GM18909 (cell line): ENCODE measurements around the gene VSIR.

Experiments
- ATAC-seq: cut with Tn5 transposase; IDR thresholded peaks from one replicate; pipeline ENCODE4 v1.9.1; 2021; ENCODE audit warnings: mild to moderate bottlenecking; ENCODE audit not compliant: unreplicated experiment, poor library complexity

The VSIR gene

GRCh38 chr10:71766717-71767419 lies 6.5 kb downstream of the VSIR start:
- no peak for ATAC-seq

GRCh38 chr10:71765906-71766716 lies 7.2 kb downstream of the VSIR start:
- no peak for ATAC-seq

DNA sequence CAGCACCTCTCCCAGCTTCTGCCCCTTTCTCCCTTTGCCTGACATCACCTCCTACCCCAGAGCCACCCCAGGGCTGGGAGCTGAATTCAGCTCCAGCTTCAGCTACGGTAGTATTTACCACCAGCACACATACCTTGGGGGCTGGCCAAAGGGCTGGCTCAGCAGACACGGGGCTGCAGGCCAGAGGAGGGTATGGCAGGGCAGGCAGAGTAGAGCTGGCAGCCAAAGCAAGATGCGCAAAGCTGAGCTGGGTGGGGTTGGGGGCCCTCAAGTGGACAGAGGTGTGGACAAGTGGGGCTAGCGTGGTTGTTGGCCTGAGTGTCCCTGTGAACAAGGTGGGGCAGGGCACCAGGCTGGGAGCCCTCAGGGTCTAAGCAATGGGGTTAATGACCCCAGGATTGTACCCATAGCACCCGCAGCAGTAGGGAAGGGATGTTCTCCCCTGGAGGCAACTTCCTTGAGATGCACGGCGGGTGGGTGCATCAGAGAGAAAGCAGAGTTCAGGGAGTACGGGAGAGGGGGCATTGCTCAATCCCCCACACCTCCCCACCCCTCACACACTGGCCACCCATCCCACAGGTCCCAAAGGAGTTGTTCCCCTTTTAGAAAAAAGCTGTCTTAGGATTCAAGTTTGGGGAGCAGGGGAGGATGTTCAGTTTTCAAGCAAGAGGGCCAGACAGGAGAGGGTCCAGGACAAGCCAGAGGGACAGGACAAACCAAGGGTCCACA lies 8.0 kb downstream of the VSIR start:
- no peak for ATAC-seq

DNA sequence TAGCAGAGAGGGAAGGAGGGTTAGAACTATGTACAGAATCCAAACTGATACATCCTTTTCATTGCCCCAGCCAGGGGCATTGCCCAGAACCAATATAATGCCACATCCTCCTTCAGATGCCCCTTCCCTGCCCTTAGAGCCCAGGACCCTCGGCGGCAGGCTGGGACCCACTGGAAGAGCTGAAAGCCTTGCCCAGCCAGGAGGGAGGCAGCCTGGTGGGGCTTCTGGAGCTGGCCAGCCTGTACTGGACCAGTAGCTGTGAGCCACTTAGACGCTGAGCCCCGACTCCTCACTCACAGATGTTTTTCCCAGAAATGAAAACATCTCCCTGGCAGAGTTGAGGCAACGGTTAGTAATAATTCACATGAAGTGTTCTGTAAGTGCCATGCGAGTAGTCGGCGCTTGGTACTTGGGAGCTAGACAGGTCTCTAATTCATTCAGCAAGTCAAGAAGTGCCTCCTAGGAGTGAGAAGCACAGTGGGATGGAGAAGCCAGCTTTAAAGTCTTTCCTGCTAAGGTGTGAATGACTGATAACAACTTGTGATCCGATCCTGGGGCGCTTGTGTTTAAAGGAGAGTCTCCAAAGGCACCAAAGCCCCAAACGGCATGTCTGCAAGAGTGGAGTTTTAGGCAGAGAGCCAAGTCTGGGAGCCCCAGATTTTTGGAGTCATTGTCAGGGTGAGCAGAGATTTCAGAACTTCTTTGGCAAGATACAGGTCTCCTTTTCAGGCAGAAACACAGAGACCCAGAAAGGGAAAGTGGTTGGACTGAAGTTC lies 9.8 kb downstream of the VSIR start:
- no peak for ATAC-seq

DNA sequence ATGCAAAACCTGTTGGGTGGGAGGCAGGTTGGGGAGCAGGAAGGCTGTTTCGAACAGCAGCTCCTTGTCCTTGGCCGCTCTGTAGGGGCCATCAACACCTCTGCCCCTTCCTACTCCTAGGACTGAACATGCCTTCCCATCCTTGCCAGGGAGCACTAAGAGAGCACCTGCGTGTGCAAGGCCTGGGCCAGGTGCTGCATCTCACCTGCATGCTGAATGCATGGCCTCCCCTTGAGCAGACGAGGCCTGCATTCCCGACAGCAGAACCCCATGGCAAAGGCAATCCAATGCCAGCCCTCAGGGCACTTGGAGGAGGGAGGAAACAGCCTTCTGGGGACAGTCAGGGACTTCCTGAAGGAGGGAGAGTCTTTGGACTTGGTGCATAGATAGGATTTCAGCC lies 11.0 kb downstream of the VSIR start:
- ATAC-seq, result no peak

DNA sequence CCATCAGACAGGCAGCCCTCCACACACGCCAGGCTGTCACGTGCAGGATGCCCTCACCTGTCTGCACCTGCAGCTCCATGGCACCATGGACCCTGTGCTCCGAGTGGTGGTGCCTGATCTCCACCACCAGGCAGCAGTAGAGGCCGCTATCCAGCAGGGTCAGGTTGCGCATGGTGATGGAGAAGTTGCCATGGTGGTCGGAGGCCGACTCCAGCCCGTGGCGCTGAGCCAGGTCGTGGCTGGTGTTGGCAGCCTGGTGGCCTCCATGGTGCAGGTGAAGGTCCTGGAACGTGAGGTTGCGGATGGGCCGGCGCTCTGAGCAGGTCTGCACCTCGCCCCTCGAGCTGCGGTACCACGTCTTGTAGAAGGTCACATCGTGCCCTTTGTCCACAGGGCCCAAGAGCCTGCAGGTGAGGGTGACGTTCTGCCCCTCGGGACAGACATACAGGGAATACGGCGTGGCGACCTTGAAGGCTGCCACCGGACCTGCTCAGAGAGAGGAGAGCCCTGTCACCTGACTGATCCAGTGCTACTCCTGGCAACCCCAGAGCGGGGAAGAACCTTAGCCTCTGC lies 11.7 kb downstream of the VSIR start:
- ATAC-seq, result no peak

DNA sequence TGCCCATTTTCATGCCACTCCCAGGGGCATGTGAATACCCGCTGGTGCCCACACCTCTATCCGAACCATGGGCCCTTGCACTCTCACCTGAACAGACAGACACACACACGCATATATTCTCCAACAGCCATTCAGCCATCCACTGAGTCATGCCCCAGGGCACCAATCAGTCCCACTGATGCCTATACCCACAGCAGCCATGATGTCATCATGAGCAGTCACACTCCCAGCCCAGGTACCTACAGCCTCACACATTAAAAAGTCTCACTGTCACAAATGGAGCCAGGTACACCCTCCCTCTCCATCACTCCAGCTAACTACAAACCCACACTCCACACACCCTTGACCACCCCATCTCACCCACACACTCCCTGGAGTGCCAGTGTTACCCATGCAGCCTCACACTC lies 12.2 kb downstream of the VSIR start:
- ATAC-seq, result no peak

DNA sequence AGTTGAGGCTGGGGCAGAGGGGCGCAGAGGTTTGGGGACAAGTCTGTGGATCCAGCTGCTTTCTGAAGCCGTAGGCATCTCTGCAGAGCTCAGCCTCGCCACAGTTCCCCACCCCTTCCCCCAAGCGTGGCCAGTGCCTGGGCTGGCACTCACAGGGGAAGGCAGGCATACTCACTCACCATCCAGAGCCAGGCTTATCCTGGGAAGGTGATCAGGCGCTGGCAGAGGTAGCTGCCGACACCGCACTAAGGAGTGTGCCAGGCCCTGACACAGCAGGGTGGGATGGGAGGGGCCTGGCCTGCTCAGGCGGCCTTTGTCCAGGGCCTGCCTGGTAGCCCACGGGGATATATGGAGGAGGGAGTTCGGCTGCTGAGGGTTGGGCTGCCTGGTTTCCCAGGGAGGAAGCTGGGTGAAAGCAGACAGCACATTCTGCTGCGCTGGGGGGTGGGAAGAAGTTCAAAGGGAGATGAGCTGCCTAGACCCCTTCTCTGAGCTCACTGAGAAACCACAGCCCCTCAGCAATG lies 15.9 kb downstream of the VSIR start:
- no peak for ATAC-seq

- ATAC-seq, result no peak
These were observed 16.8 kb downstream of the VSIR start for GRCh38 chr10:71756311-71757191.

DNA sequence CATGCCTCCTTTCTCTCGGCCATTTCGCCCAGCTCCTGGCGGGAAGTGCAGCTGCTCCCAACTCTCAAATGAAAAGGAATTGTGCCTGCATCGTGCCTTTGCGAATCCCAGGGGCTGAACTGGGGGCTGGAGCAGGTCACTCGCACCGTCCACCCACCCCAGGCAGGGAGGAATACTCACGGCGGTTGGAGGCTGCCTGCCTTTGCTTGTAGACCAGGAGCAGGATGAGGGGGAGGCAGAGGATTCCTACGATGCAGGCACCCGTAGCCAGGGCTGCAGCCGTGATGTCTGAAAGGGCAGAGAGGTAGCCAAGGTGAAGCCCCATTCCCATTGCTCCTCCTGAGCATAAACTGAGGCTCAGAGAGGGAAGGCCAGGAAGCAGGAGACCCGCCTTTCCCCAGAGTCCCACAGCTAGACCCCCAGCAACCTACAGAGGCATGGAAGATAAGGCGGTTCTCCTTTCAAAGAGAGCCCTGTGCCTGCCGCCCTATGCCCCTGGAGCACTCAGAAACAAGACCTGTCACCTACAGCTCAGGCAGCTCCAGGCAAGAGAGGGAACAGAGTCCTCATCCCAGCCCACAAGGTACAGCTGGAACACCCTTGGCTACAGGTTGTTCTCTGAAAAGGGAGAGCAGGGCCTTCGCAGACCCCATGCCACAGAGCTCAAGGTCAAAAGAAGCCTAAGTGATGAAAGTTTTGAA lies 18.0 kb downstream of the VSIR start:
- ATAC-seq, result no peak

GRCh38 chr10:71754562-71754961 lies 18.8 kb downstream of the VSIR start:
- no peak for ATAC-seq

DNA sequence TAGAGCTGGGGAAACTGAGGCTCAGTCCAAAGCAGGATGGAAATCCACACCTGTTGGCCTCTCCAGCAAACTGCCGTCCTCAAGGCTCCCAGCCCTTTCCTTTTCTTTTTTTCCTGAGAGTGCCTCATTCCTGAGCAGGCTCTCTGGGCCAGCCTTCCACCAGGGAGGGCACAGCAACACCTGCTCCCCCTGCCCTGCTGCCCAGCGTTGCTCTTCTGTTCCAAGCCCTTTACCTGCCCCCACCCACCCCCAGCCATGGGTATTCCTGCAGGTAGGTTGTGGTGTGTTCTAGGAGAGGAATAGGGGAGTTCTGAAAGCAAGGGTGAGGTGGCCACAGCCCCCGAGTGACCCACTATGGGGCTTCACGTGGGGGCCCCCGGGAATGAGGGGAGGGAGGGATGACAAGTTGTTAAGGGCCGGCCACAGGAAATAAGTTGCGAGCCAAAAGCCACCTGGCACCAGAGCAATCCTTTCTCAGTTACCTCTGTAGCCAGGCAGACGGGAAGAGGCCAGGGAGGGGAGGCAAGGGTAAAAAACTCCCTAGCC lies 19.3 kb downstream of the VSIR start:
- no peak for ATAC-seq

DNA sequence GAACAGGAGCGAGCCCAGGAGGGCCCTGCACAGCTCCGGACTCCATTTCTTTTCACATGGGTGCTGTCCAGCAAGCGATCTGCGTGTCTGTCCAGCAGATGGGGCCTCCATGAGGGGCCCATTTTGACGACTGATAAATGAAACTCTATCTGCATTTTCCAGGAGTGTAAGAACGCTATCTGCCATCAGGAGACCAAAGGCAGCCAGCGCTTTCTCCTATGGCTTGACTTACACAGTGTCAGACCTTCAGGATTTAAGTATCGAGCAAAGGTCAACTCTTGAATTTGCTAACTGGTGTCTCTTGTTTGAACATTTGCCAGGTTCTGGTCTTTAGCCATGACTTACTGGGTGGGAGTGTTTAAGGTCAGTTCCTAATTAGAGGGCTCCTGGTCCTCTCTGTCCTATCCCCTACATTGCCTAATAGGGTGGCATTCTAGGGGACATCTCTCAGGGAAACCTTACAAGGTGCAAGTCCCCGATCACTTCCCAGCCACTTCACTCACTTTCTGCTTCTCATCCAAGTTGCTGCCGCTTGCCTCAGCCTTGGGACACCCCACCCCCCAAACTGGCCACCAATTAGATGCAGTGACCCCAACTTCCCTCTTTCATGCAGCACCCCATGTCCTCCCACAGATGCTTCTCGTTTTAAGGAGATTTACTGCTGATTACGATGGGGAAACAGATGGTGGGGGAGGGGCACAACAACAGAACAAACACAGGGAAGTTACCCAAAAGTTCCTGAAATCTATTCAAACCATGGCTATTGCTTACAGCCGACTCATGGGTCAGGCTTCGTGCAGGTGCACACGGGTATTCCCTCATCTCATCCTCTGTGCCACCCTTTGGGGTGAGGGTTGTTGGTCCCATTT lies 20.0 kb downstream of the VSIR start:
- ATAC-seq, result no peak

GRCh38 chr10:71752391-71753090 lies 20.8 kb downstream of the VSIR start:
- ATAC-seq, result no peak

GRCh38 chr10:71751515-71752224 lies 21.6 kb downstream of the VSIR start:
- no peak for ATAC-seq

DNA sequence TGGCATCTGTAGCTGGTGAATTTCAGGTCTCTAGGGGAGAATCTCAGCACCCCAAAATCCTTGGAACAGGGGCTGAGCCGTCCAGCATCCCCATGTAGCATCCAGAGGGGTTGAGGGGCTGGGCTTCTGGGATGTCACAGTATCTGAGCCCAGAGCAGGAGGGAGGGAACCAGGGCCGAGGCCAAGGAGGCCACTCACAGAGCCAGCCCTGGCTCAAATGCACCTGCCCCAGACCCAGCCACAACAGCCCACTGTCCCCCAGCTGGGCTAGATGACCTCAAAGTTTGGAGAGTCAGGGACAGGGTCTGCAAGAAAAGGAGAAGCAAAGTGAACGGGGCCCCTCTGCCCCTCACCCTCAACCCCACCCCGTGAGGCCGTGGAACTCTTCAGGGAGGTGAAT lies 22.3 kb downstream of the VSIR start:
- no peak for ATAC-seq
